GM12878 (cell line): ENCODE data around the gene ANLN. TPM values are rescaled to one million over a fixed set of nuclear protein-coding genes. Genes with fewer than 3 reads are reported as not detected.

Experiments
- ATAC-seq: fragments of 200-7000 bp; cut with Tn5 transposase; 3 replicates; pipeline ENCODE4 v1.9.1; 2020; ENCODE audit warnings: mild to moderate bottlenecking, moderate library complexity
- BruUV-seq: library from RNA; stranded (reverse); fragments of 400-500 nt; replicated peaks from 2 replicates; lab custom pipeline; 2021; lab: Mats Ljungman, UMichigan
- CTCF ChIA-PET: fragments of 300-600 bp; sonication (Branson Sonifier 250); formaldehyde crosslinking; extraction: SDS; loops from one replicate; lab custom pipeline; 2021; ENCODE audit warnings: inconsistent platforms; lab: Yijun Ruan, JAX
- POLR2A ChIA-PET: fragments of 350-600 bp; formaldehyde crosslinking; extraction: SDS; loops from one replicate; lab custom pipeline; 2021; ENCODE audit warnings: inconsistent platforms; lab: Charles Lee
- RAD21 ChIA-PET: fragments of 300-600 bp; sonication (Branson Sonifier 250); formaldehyde crosslinking; loops from one replicate; lab custom pipeline; 2023; ENCODE audit warnings: antibody characterized with exemption; ENCODE audit not compliant: unreplicated experiment; lab: Charles Lee
- SMC1A ChIA-PET: fragments of 300-600 bp; sonication (Branson Sonifier 250); formaldehyde crosslinking; loops from one replicate; lab custom pipeline; 2023; ENCODE audit not compliant: unreplicated experiment, uncharacterized antibody; lab: Charles Lee
- DNase-seq: peaks from one replicate; pipeline ENCODE4 v3.0.0-alpha.2; 2011; ENCODE audit warnings: low read depth, low spot score
- FAIRE-seq: peaks from 3 replicates; lab custom pipeline; 2011; peaks lifted over from hg19 to GRCh38; lab: Jason Lieb, UNC
- H2AFZ ChIP-seq: 2 replicates; pipeline ENCODE4 v1.6.0; 2011; ENCODE audit warnings: low read depth, low read length, control low read depth; ENCODE audit not compliant: control insufficient read depth
- H3K27ac ChIP-seq: 2 replicates; pipeline ENCODE4 v1.5.1; 2011; ENCODE audit warnings: control low read depth; ENCODE audit not compliant: control insufficient read depth, insufficient read depth
- H3K27me3 ChIP-seq, 2 experiments: replicated peaks in 1 of 2; 2 replicates each; pipeline versions ENCODE4 v1.6.0 to v1.6.1; 2011; ENCODE audit warnings: low read length in 1 of 2; ENCODE audit not compliant: control insufficient read depth in 2 of 2, insufficient read depth in 2 of 2
- H3K36me3 ChIP-seq, 2 experiments: 2 replicates each; pipeline ENCODE4 v1.5.1; 2011; ENCODE audit warnings: low read length in 1 of 2; ENCODE audit not compliant: control insufficient read depth in 2 of 2, insufficient read depth in 2 of 2
- H3K4me1 ChIP-seq: 2 replicates; pipeline ENCODE4 v1.6.1; 2011; ENCODE audit warnings: mild to moderate bottlenecking, low read length, moderate library complexity, mixed read lengths; ENCODE audit not compliant: control insufficient read depth, insufficient read depth
- H3K4me2 ChIP-seq: 2 replicates; pipeline ENCODE4 v1.6.0; 2011; ENCODE audit warnings: control low read depth; ENCODE audit not compliant: control insufficient read depth, insufficient read depth
- H3K4me3 ChIP-seq: fragments of 200-600 bp; sonication (generic); 2 replicates; pipeline ENCODE4 v1.5.1; 2016
- H3K79me2 ChIP-seq: 2 replicates; pipeline ENCODE4 v1.6.0; 2011; ENCODE audit warnings: low read length; ENCODE audit not compliant: control insufficient read depth, insufficient read depth
- H3K9ac ChIP-seq: 2 replicates; pipeline ENCODE4 v1.8.0; 2011; ENCODE audit warnings: low read length, control low read depth, mixed read lengths; ENCODE audit not compliant: control insufficient read depth, insufficient read depth
- H3K9me3 ChIP-seq: replicated peaks from 3 replicates; pipeline ENCODE4 v1.5.1; 2011; ENCODE audit warnings: mild to moderate bottlenecking, low read length; ENCODE audit not compliant: control insufficient read depth, insufficient read depth
- H4K20me1 ChIP-seq: 2 replicates; pipeline ENCODE4 v1.6.0; 2011; ENCODE audit not compliant: control insufficient read depth, insufficient read depth
- MXI1 ChIP-seq: fragments of 150-350 bp; IDR thresholded peaks from 2 replicates; pipeline ENCODE4 v1.6.1; 2011; ENCODE audit warnings: low read depth, mild to moderate bottlenecking, inconsistent platforms, low read length, improper control_type of control experiment
- NFYB ChIP-seq: IDR thresholded peaks from 2 replicates; pipeline ENCODE4 v1.6.1; 2011; ENCODE audit warnings: low read depth, mild to moderate bottlenecking, low read length, improper control_type of control experiment, moderate library complexity; ENCODE audit not compliant: insufficient read depth
- SIX5 ChIP-seq: IDR thresholded peaks from 2 replicates; pipeline ENCODE4 v1.6.1; 2011; ENCODE audit warnings: mild to moderate bottlenecking, low read depth, low read length, moderate library complexity; ENCODE audit not compliant: severe bottlenecking
- SP1 ChIP-seq: IDR thresholded peaks from one replicate; pipeline ENCODE4 v1.6.1; 2011; ENCODE audit warnings: low read depth, low read length
- in situ Hi-C: fragments of 300-500 bp; cut with MboI; formaldehyde crosslinking; loops from 9 replicates; pipeline ENCODE4 v1.14.3; 2018; ENCODE audit warnings: mixed read lengths
- intact Hi-C: fragments of 100-400 bp; cut with micrococcal nuclease; formaldehyde crosslinking; loops from one replicate; pipeline ENCODE4 v1.14.2; 2022; ENCODE audit not compliant: unreplicated experiment
- polyA plus RNA-seq, 11 experiments: library from polyadenylated mRNA; depleted of rRNA in 4 of 11; unstranded in 6 of 11; stranded (reverse) in 5 of 11; fragments of >200 nt; fragmentation: Nextera tagmentation in 4 of 11; fragmentation: Illumina TruSeq in 1 of 11; extraction: Ambion mirVana in 4 of 11; extraction: Trizol in 1 of 11; gene quantifications; 1 replicate in 1 of 11; 2 replicates in 10 of 11; pipeline versions ENCODE4 v1.2.1 to v1.2.3, GENCODE V29; 2011 to 2016; ENCODE audit warnings: inconsistent platforms in 2 of 11, missing spikeins in 2 of 11, low read depth in 1 of 11
- total RNA-seq, 4 experiments: library from RNA; depleted of rRNA in 3 of 4; stranded (reverse); fragments of >200 nt in 3 of 4; fragmentation: Illumina TruSeq in 1 of 4; extraction: Trizol in 1 of 4; gene quantifications; 2 replicates each; pipeline versions ENCODE4 v1.2.1 to v1.2.3, GENCODE V29; 2013 to 2021
- TF ChIP-seq, protein P1 (sequence below): fragments of 450-650 bp; IDR thresholded peaks from 2 replicates; pipeline ENCODE4 v1.6.1; 2017; ENCODE audit warnings: mild to moderate bottlenecking, moderate library complexity

Gene ANLN
- total and polyA plus RNA-seq, 10 of the 15 experiments (the other 5 are each of a cell fraction or from before 2014, with no cell fraction given): 9.5 to 32.1 (median 24.2) TPM

GRCh38 chr7:36469236-36469635 is 79.6 kb downstream of the ANLN start:
- no peak overlapping the region for H2AFZ ChIP-seq
- SMC1A ChIA-PET: interaction anchor here (1.0 kb wide), 2 partner anchors 18 to 713 kb away, joined by 3 to 4 read pairs; no protein-coding TSS in a partner anchor
- intact Hi-C loops: no loop called here
- DNase-seq: no peak
- no peak for ATAC-seq
- in situ Hi-C loops: no loop called here
- TF ChIP-seq SIX5 (no peak), NFYB (no peak), SP1 (no peak), MXI1 (no peak)
- TF ChIP-seq, protein P1, sequence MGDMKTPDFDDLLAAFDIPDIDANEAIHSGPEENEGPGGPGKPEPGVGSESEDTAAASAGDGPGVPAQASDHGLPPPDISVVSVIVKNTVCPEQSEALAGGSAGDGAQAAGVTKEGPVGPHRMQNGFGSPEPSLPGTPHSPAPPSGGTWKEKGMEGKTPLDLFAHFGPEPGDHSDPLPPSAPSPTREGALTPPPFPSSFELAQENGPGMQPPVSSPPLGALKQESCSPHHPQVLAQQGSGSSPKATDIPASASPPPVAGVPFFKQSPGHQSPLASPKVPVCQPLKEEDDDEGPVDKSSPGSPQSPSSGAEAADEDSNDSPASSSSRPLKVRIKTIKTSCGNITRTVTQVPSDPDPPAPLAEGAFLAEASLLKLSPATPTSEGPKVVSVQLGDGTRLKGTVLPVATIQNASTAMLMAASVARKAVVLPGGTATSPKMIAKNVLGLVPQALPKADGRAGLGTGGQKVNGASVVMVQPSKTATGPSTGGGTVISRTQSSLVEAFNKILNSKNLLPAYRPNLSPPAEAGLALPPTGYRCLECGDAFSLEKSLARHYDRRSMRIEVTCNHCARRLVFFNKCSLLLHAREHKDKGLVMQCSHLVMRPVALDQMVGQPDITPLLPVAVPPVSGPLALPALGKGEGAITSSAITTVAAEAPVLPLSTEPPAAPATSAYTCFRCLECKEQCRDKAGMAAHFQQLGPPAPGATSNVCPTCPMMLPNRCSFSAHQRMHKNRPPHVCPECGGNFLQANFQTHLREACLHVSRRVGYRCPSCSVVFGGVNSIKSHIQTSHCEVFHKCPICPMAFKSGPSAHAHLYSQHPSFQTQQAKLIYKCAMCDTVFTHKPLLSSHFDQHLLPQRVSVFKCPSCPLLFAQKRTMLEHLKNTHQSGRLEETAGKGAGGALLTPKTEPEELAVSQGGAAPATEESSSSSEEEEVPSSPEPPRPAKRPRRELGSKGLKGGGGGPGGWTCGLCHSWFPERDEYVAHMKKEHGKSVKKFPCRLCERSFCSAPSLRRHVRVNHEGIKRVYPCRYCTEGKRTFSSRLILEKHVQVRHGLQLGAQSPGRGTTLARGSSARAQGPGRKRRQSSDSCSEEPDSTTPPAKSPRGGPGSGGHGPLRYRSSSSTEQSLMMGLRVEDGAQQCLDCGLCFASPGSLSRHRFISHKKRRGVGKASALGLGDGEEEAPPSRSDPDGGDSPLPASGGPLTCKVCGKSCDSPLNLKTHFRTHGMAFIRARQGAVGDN: no peak
- H3K9ac ChIP-seq: no peak overlapping the region
- RAD21 ChIA-PET: no interaction called here
- CTCF ChIA-PET: interaction anchor here (1.8 kb wide), 1 partner anchor 10 kb away, joined by 5 read pairs; no protein-coding TSS in a partner anchor
- H3K9me3 ChIP-seq: no peaks in the 10 kb centered on the region
- BruUV-seq: no TSS peak
- no peak overlapping the region for H3K27ac ChIP-seq
- H3K79me2 ChIP-seq: no peaks in the 10 kb centered on the region
- no peaks in the 10 kb centered on the region for H3K4me1 ChIP-seq
- no peaks in the 10 kb centered on the region for H3K36me3 ChIP-seq
- no peaks in the 10 kb centered on the region for H3K27me3 ChIP-seq
- no peak overlapping the region for H3K4me2 ChIP-seq
- POLR2A ChIA-PET: no interaction called here
- no peaks in the 10 kb centered on the region for H4K20me1 ChIP-seq
- H3K4me3 ChIP-seq: no peak overlapping the region
- no peak for FAIRE-seq
